Esophagus squamous epithelium (tissue), 4 donors: Measurements from ENCODE around the gene KIAA1217.

Experiments
- POLR2A ChIP-seq, 4 donors: fragments of 450-650 bp; IDR thresholded peaks; one replicate each; pipeline ENCODE4 v1.6.1; 2017; ENCODE audit warnings: antibody characterized with exemption in 4 of 4, mild to moderate bottlenecking in 4 of 4, moderate library complexity in 3 of 4
- TF ChIP-seq, protein P1 (sequence below), 6 experiments: fragments of 450-650 bp in 4 of 6; fragments of 200-600 bp in 2 of 6; sonication (generic) in 2 of 6; IDR thresholded peaks; one replicate each; pipeline ENCODE4 v1.5.1; 2016 to 2019; ENCODE audit warnings: antibody characterized with exemption in 6 of 6, mild to moderate bottlenecking in 4 of 6, moderate library complexity in 4 of 6

DNA sequence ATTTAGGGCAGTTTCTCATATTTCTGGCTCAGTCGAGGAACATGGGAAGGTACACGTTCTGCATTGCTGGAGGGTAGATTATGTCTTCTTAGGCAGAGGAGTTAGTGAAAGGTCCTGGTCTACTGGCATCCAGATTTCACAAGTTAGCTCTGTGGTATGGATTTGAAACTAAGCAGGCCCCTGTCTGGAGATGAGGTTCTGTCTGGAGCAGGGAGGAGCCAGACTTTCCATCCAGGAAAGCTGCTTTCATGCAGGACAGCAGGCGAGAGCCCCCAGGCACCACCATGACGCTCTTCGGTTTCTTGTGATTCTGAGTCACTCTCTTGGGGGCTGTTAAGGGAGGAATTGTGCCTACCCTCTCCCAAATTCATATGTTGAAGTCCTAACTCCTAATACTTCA lies 184.3 kb downstream of the KIAA1217 start:
- TF ChIP-seq, protein P1, sequence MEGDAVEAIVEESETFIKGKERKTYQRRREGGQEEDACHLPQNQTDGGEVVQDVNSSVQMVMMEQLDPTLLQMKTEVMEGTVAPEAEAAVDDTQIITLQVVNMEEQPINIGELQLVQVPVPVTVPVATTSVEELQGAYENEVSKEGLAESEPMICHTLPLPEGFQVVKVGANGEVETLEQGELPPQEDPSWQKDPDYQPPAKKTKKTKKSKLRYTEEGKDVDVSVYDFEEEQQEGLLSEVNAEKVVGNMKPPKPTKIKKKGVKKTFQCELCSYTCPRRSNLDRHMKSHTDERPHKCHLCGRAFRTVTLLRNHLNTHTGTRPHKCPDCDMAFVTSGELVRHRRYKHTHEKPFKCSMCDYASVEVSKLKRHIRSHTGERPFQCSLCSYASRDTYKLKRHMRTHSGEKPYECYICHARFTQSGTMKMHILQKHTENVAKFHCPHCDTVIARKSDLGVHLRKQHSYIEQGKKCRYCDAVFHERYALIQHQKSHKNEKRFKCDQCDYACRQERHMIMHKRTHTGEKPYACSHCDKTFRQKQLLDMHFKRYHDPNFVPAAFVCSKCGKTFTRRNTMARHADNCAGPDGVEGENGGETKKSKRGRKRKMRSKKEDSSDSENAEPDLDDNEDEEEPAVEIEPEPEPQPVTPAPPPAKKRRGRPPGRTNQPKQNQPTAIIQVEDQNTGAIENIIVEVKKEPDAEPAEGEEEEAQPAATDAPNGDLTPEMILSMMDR (IDR thresholded peaks at IDR 0.05) = no peak
- no peak for TF ChIP-seq POLR2A (IDR thresholded peaks at IDR 0.05)
